Retinal pigment epithelial cell (primary cell): ENCODE measurements around the gene WNT4.

Experiments
- DNase-seq: peaks from one replicate; pipeline ENCODE4 v3.0.0-alpha.2; 2010; ENCODE audit warnings: low read depth
- H3K4me3 ChIP-seq: 2 replicates; pipeline ENCODE4 v1.5.1; 2011; ENCODE audit warnings: mild to moderate bottlenecking, low read length, control low read depth, moderate library complexity
- TF ChIP-seq, protein P1 (sequence below): conservative IDR thresholded peaks from 2 replicates; pipeline ENCODE4 v1.5.1; 2011; ENCODE audit warnings: low read depth, low read length, control low read depth, inconsistent platforms

The WNT4 gene

DNA sequence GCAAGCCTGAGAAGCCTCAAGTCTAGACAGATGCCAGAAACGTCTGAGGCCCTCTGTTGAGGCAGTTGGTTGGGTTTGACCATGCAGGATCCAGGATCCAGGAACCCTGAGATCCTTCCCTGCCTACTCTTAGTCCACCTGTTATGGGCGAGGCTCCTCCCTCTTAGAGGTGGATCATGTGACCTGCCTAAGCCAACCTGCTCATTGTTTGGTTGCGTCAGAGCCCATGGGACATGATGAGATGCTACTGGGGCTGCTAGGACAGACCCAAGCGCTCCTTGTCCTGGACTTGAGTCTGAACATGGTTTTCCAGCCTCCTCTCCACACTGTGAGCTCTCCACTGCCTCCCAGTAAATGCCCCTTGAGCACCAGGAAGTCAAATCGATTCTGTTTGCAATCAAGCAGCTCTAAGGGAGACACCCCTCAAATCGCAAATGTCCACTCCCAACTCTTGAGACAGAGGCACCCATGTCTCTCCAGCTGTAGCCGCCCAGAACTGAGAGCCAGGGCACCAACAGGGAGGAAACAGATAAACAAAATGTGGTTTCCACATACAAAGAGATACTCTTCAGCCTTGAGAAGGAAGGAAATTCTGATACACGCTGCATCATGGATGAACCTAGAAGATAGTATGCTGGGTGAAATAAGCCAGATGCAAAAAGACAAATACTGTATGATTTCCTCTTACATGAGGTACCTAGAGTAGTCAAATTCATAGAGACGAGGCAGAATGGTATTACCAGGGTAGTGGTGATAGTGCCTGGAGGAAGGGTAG lies 31.7 kb upstream of the WNT4 start:
- TF ChIP-seq, protein P1, sequence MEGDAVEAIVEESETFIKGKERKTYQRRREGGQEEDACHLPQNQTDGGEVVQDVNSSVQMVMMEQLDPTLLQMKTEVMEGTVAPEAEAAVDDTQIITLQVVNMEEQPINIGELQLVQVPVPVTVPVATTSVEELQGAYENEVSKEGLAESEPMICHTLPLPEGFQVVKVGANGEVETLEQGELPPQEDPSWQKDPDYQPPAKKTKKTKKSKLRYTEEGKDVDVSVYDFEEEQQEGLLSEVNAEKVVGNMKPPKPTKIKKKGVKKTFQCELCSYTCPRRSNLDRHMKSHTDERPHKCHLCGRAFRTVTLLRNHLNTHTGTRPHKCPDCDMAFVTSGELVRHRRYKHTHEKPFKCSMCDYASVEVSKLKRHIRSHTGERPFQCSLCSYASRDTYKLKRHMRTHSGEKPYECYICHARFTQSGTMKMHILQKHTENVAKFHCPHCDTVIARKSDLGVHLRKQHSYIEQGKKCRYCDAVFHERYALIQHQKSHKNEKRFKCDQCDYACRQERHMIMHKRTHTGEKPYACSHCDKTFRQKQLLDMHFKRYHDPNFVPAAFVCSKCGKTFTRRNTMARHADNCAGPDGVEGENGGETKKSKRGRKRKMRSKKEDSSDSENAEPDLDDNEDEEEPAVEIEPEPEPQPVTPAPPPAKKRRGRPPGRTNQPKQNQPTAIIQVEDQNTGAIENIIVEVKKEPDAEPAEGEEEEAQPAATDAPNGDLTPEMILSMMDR: no peak
- DNase-seq: no peak
- H3K4me3 ChIP-seq: no peak overlapping the region

DNA sequence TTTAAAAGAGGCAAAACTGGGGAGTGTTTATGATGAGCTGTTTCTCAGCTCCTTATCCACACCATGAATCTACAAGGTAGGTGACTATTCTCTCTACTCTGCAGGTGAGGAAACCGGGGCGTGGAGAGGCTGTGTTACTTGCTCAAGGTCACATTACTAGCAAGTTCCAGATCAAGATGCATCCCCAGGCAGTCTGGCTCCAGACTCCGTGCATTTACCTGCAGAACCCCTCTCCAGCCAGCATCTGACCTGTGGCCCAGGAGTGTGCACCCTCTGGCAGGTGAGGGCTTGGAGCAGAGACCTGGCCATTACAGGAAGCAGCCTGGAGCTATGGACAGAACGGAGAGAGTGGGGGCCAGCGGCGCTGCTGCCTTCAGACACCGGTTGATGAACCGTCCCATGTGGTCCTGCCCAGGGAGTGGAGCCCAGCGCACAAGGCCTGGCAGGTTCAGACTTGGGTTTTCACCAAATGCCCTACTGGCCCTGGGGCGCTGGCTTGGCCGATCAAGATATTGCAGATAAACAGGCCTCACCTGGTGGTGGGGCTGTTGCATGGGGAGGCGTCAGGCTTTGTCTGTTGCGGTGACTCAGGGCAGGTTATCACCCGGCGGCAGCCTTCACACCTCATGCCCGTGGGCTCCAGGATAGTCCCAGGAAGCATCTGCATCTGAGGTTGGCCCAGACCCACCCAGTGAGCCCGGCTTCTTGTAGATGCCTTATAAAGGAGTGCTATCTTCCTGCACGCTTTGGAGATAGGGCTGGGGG lies 29.2 kb upstream of the WNT4 start:
- H3K4me3 ChIP-seq: no peak overlapping the region
- TF ChIP-seq, protein P1: no peak
- no peak for DNase-seq

DNA sequence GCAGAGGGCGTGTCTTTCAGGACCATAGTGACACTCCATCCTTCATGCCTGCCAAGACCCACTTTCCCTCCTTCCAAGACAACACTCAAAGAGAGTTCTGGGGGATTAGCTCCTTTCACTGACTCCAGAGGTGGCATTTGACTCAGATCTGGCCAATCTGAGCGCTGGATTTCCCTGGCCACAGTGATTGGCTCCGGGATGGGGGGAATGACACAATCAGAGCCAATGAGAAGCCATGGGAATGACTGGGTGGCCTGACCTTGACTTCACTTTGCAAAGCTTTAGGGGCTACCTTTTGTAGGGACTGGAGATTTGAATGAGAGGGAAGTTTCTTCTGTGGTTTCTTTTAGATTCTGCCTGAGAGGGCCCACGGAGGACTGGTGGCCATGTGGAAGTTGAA lies 26.9 kb upstream of the WNT4 start:
- no peak for DNase-seq
- H3K4me3 ChIP-seq: no peak overlapping the region
- TF ChIP-seq, protein P1: no peak

DNA sequence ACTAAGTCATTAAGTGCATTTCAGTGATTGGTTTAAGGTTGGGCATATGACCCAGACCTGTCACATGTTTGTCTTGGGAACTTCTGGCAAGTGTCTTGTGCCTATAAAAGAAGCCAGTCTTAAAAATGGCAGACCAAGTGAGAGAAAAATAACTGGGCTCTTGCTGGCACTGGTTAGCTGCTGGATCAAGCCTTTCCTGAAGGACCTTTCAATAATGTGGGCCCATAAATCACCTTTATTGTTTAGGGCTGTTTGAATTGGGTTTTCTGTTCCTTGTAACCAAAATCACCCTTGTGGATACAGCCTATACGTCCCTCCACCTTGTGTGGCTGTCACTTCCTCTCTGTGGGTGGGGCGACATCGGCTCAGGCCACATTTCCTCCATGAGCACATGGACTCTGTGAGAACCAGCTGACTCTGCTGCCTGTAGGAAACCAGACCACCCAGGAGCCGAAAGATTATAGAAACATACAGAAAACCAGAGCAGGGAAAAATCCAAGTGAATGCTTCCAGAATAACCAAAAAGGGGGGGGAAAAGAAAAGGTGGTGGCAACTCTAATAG lies 25.6 kb upstream of the WNT4 start:
- no peak overlapping the region for H3K4me3 ChIP-seq
- TF ChIP-seq, protein P1: no peak
- no peak for DNase-seq

DNA sequence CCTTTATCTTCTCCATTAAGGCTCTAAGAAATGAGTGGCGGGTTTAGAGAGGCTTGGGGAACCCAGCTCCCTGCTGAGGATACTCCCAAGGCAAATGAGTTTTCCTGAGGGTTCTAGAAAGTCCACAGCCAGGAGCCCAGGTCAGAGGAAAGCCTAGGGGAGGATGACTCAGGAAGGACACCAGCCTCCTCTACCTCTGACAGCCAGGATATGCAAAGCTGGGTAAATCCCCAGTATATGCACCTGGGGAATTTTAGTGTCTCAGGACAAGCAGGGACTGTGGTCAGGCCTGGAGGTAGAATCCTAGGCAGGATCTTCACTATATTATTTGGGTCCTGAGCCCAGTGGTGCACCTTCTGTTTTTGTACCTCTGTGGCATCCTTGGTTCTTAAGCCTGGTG lies 23.5 kb upstream of the WNT4 start:
- TF ChIP-seq, protein P1: no peak
- H3K4me3 ChIP-seq: no peak overlapping the region

DNA sequence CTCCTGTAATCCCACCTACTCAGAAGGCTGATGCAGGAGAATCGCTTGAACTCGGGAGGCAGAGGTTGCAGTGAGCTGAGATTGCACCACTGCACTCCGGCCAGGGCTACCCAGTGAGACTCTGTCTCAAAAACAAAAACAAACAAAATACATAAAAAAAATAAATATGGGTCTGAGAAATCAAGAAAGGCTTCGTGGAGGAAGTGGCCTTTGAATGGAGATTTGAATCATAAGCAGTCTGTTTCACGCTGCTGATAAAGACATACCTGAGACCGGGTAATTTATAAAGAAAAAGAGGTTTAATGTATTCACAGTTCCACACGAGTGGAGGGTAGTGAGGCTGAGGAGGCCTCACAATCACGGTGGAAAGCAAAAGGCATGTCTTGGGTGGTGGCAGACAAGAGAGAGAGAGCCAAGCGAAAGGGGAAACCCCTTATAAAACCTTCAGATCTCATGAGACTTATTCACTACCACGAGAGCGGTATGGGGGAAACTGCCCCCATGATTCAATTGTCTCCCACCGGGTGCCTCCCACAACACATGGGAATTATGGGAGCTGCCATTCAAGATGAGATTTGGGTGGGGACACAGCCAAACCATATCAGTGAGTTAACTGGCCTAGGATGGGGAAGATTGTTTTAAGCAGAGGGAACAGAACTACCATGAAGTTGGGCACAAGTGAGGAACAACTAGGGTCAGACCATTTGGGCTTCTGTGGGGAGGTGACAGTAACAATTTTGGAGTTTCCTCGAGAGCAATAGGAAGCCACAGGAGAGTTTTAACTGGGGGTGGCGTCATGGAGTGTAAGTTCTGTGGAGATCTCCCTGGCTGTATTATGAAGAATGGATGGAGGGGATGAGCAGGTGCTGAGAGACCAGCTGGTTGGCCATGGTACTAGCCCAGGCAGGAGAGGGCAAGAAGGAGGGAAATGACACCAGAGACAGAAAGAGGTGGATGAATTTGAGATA lies 22.2 kb upstream of the WNT4 start:
- TF ChIP-seq, protein P1: no peak
- DNase-seq: no peak
- H3K4me3 ChIP-seq: no peak overlapping the region

More for the DNA sequence above, 23.5 kb upstream of the WNT4 start:
- no peak for DNase-seq
